ENCODE results near the gene INPP5J. TPM values are rescaled to one million over a fixed set of nuclear protein-coding genes. Genes with fewer than 3 reads are reported as not detected.

INPP5J gene
- total and polyA plus RNA-seq, 9 donors = 0.63 to 3.1 (median 1.1) TPM

DNA sequence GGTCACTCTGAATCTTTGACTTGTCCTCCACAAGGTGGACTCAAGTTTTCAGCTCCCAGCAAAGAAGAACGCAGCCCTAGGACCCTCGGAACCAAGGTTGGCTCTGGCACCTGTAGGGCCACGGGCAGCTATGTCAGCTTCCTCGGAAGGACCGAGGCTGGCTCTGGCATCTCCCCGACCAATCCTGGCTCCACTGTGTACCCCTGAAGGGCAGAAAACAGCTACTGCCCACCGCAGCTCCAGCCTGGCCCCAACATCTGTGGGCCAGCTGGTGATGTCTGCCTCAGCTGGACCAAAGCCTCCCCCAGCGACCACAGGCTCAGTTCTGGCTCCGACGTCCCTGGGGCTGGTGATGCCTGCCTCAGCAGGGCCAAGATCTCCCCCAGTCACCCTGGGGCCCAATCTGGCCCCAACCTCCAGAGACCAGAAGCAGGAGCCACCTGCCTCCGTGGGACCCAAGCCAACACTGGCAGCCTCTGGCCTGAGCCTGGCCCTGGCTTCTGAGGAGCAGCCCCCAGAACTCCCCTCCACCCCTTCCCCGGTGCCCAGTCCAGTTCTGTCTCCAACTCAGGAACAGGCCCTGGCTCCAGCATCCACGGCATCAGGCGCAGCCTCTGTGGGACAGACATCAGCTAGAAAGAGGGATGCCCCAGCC, 2.2 kb downstream of the INPP5J start:
- TF ChIP-seq, protein P1, sequence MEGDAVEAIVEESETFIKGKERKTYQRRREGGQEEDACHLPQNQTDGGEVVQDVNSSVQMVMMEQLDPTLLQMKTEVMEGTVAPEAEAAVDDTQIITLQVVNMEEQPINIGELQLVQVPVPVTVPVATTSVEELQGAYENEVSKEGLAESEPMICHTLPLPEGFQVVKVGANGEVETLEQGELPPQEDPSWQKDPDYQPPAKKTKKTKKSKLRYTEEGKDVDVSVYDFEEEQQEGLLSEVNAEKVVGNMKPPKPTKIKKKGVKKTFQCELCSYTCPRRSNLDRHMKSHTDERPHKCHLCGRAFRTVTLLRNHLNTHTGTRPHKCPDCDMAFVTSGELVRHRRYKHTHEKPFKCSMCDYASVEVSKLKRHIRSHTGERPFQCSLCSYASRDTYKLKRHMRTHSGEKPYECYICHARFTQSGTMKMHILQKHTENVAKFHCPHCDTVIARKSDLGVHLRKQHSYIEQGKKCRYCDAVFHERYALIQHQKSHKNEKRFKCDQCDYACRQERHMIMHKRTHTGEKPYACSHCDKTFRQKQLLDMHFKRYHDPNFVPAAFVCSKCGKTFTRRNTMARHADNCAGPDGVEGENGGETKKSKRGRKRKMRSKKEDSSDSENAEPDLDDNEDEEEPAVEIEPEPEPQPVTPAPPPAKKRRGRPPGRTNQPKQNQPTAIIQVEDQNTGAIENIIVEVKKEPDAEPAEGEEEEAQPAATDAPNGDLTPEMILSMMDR (IDR thresholded peaks at IDR 0.05) = no peak
- TF ChIP-seq EP300 (IDR thresholded peaks at IDR 0.05) (no peak), POLR2A (IDR thresholded peaks at IDR 0.05) (no peak)
- DNase-seq = no peak
- Histone ChIP-seq H3K9me3 (no peaks in the 10 kb centered on the region), H3K27me3 (no peaks in the 10 kb centered on the region), H3K4me3 (no peak overlapping the region), H3K4me1 (ENCODE audit: insufficient read depth) (peaks cover 3% of the 10 kb centered on the region), H3K27ac (no peak overlapping the region), H3K36me3 (no peaks in the 10 kb centered on the region)
- 57 to 72% (median 65%) methylated on average over 12 to 14 of the region's 14 CpGs for WGBS, 3 donors
- intact Hi-C loops (cut with DNase I) = no loop called here

- Histone ChIP-seq H3K36me3 (no peaks in the 10 kb centered on the region), H3K4me3 (no peak overlapping the region), H3K4me1 (ENCODE audit: insufficient read depth) (peaks cover 3% of the 10 kb centered on the region), H3K27ac (no peak overlapping the region), H3K9me3 (no peaks in the 10 kb centered on the region), H3K27me3 (no peaks in the 10 kb centered on the region)
- intact Hi-C loops (cut with DNase I) = no loop called here
- TF ChIP-seq EP300 (IDR thresholded peaks at IDR 0.05) (no peak), POLR2A (IDR thresholded peaks at IDR 0.05) (no peak)
- TF ChIP-seq, protein P1 (IDR thresholded peaks at IDR 0.05) = no peak
- WGBS, 3 donors = 76 to 88% (median 84%) methylated on average over 11 to 12 of the region's 12 CpGs
- no peak for DNase-seq
These were observed 2.9 kb downstream of the INPP5J start for GRCh38 chr22:31125521-31126117.

- Histone ChIP-seq H3K36me3 (no peaks in the 10 kb centered on the region), H3K27me3 (no peaks in the 10 kb centered on the region), H3K4me3 (no peak overlapping the region), H3K4me1 (ENCODE audit: insufficient read depth) (peaks cover 3% of the 10 kb centered on the region), H3K9me3 (no peaks in the 10 kb centered on the region), H3K27ac (no peak overlapping the region)
- DNase-seq = no peak
- TF ChIP-seq POLR2A (IDR thresholded peaks at IDR 0.05) (no peak), EP300 (IDR thresholded peaks at IDR 0.05) (no peak)
- TF ChIP-seq, protein P1 (IDR thresholded peaks at IDR 0.05) = no peak
- intact Hi-C loops (cut with DNase I) = no loop called here
- WGBS, 3 donors = 85 to 87% (median 85%) methylated on average over 22 of the region's 22 CpGs
These were observed 3.5 kb downstream of the INPP5J start for GRCh38 chr22:31126128-31126868.

- TF ChIP-seq EP300 (IDR thresholded peaks at IDR 0.05) (no peak), POLR2A (IDR thresholded peaks at IDR 0.05) (no peak)
- TF ChIP-seq, protein P1 (IDR thresholded peaks at IDR 0.05) = no peak
- WGBS, 3 donors = 82 to 88% (median 84%) methylated on average over 10 to 13 of the region's 13 CpGs
- intact Hi-C loops (cut with DNase I) = no loop called here
- Histone ChIP-seq H3K4me3 (no peak overlapping the region), H3K36me3 (no peaks in the 10 kb centered on the region), H3K9me3 (no peaks in the 10 kb centered on the region), H3K4me1 (ENCODE audit: insufficient read depth) (peaks cover 3% of the 10 kb centered on the region), H3K27ac (no peak overlapping the region), H3K27me3 (no peaks in the 10 kb centered on the region)
- no peak for DNase-seq
These were observed 4.1 kb downstream of the INPP5J start for GRCh38 chr22:31126869-31127175.

Data from ovary (tissue), 9 donors.